Cardiac muscle cell (in vitro differentiated cells and primary cell): ENCODE measurements around the gene MYPOP. TPM values are rescaled to one million over a fixed set of nuclear protein-coding genes. Genes with fewer than 3 reads are reported as not detected.

Experiments used
- DNase-seq, 2 donors: peaks; one replicate each; pipeline versions ENCODE4 v3.0.0 to v3.0.0-alpha.2; 2010 to 2017; ENCODE audit warnings: low read depth in 1 of 2, low spot score in 1 of 2
- H3K27ac ChIP-seq: fragments of 200-600 bp; sonication (generic); 2 replicates; pipeline ENCODE4 v1.5.1; 2016
- H3K27me3 ChIP-seq: fragments of 200-600 bp; sonication (generic); 2 replicates; pipeline ENCODE4 v1.6.0; 2016; ENCODE audit warnings: control low read depth
- H3K36me3 ChIP-seq: fragments of 200-600 bp; sonication (generic); 2 replicates; pipeline ENCODE4 v1.5.1; 2016; ENCODE audit warnings: control low read depth
- H3K4me1 ChIP-seq: fragments of 200-600 bp; sonication (generic); 2 replicates; pipeline ENCODE4 v1.8.1; 2017; ENCODE audit warnings: low read depth, mild to moderate bottlenecking, mixed run types
- H3K4me3 ChIP-seq: fragments of 200-600 bp; sonication (generic); 2 replicates; pipeline ENCODE4 v1.5.1; 2016; ENCODE audit warnings: mild to moderate bottlenecking
- H3K9me3 ChIP-seq: fragments of 200-600 bp; sonication (generic); 2 replicates; pipeline ENCODE4 v1.5.1; 2017; ENCODE audit warnings: low read depth, mild to moderate bottlenecking, control low read depth
- CTCF ChIP-seq: IDR thresholded peaks from 2 replicates; pipeline ENCODE4 v1.5.1; 2012; ENCODE audit warnings: low read depth, mild to moderate bottlenecking, low read length
- polyA plus RNA-seq: library from polyadenylated mRNA; unstranded; fragments of >200 nt; fragmentation: Nextera tagmentation; extraction: Ambion mirVana; gene quantifications from 2 replicates; pipeline ENCODE4 v1.2.1, GENCODE V29; 2016
- total RNA-seq: library from RNA; depleted of rRNA; stranded (reverse); fragments of >200 nt; gene quantifications from 2 replicates; pipeline ENCODE4 v1.2.3, GENCODE V29; 2016

MYPOP gene
- total and polyA plus RNA-seq, 2 experiments from 2014 or later = 2.0 to 7.3 TPM

GRCh38 chr19:45884682-45885555 lies 17.5 kb downstream of the MYPOP start:
- Histone ChIP-seq H3K36me3 (peaks cover 3% of the 10 kb centered on the region), H3K27ac (peak overlapping the region; percentile 98), H3K9me3 (no peaks in the 10 kb centered on the region), H3K27me3 (no peaks in the 10 kb centered on the region), H3K4me1 (peaks cover 9% of the 10 kb centered on the region), H3K4me3 (peak overlapping the region; percentile 58)
- no peak for TF ChIP-seq CTCF
- DNase-seq = peak in 1 of 2 donors; percentile 19

- H3K27ac ChIP-seq = no peak overlapping the region
- H3K27me3 ChIP-seq = no peaks in the 10 kb centered on the region
- DNase-seq = no peak
- H3K4me1 ChIP-seq = peaks cover 9% of the 10 kb centered on the region
- H3K36me3 ChIP-seq = peaks cover 3% of the 10 kb centered on the region
- no peak for TF ChIP-seq CTCF
- no peak overlapping the region for H3K4me3 ChIP-seq
- H3K9me3 ChIP-seq = no peaks in the 10 kb centered on the region
These were observed 18.3 kb downstream of the MYPOP start for GRCh38 chr19:45883881-45884681.

GRCh38 chr19:45883586-45883880 lies 18.9 kb downstream of the MYPOP start:
- peaks cover 3% of the 10 kb centered on the region for H3K36me3 ChIP-seq
- no peak overlapping the region for H3K27ac ChIP-seq
- no peaks in the 10 kb centered on the region for H3K27me3 ChIP-seq
- H3K4me3 ChIP-seq = no peak overlapping the region
- H3K4me1 ChIP-seq = peaks cover 9% of the 10 kb centered on the region
- no peaks in the 10 kb centered on the region for H3K9me3 ChIP-seq
- DNase-seq = no peak
- no peak for TF ChIP-seq CTCF

- Histone ChIP-seq H3K27ac (no peak overlapping the region), H3K4me3 (peak overlapping the region; percentile 20), H3K4me1 (peaks cover 9% of the 10 kb centered on the region), H3K27me3 (no peaks in the 10 kb centered on the region), H3K36me3 (peaks cover 3% of the 10 kb centered on the region), H3K9me3 (no peaks in the 10 kb centered on the region)
- peak; percentile 89 to 93 for DNase-seq
- peak; percentile 100 for TF ChIP-seq CTCF
These were observed 19.5 kb downstream of the MYPOP start for GRCh38 chr19:45882652-45883585.

GRCh38 chr19:45881909-45882528 lies 20.4 kb downstream of the MYPOP start:
- Histone ChIP-seq H3K36me3 (peaks cover 3% of the 10 kb centered on the region), H3K4me1 (peaks cover 9% of the 10 kb centered on the region), H3K4me3 (peak overlapping the region; percentile 20), H3K27ac (no peak overlapping the region), H3K27me3 (no peaks in the 10 kb centered on the region), H3K9me3 (no peaks in the 10 kb centered on the region)
- TF ChIP-seq CTCF = no peak
- DNase-seq = no peak
